SKM-1 treated with dmso at 0.1 percent for 144 hours (cell line): ENCODE data around the gene TMC1.
"Not testable (repeated sequence)": the region's sequence is repeated elsewhere in the genome, so short reads cannot be mapped to it uniquely, and the experiment has no call there.

Experiments
- DNase-seq: peaks from one replicate; lab custom pipeline; 2025; ENCODE audit not compliant: unreplicated experiment; lab: John Stamatoyannopoulos, UW

Gene TMC1

GRCh38 chr9:72524820-72525540 is 3.6 kb downstream of the TMC1 start:
- DNase-seq = no peak

GRCh38 chr9:72526901-72527800 is 5.7 kb downstream of the TMC1 start:
- DNase-seq = peak; percentile 10

GRCh38 chr9:72527801-72528195 is 6.4 kb downstream of the TMC1 start:
- no peak for DNase-seq

- DNase-seq = no peak
These were observed 8.1 kb downstream of the TMC1 start for GRCh38 chr9:72529531-72529930.

- no peak for DNase-seq
These were observed 11.9 kb downstream of the TMC1 start for GRCh38 chr9:72533322-72533721.

- no peak for DNase-seq
These were observed 13.5 kb downstream of the TMC1 start for GRCh38 chr9:72534931-72535330.

- no peak for DNase-seq
These were observed 15.7 kb downstream of the TMC1 start for GRCh38 chr9:72537011-72537545.

GRCh38 chr9:72537671-72538070 is 16.3 kb downstream of the TMC1 start:
- DNase-seq = no peak

GRCh38 chr9:72538921-72539702 is 17.7 kb downstream of the TMC1 start:
- DNase-seq = no peak

- no peak for DNase-seq
These were observed 18.5 kb downstream of the TMC1 start for GRCh38 chr9:72539824-72540347.

GRCh38 chr9:72540348-72540873 is 19.0 kb downstream of the TMC1 start:
- no peak for DNase-seq

- not testable (repeated sequence) for DNase-seq
These were observed 21.1 kb downstream of the TMC1 start for GRCh38 chr9:72542537-72542833.

- DNase-seq = no peak
These were observed 21.5 kb downstream of the TMC1 start for GRCh38 chr9:72542917-72543316.

- DNase-seq = no peak
These were observed 29.9 kb downstream of the TMC1 start for GRCh38 chr9:72551306-72551705.

GRCh38 chr9:72552356-72552755 is 30.9 kb downstream of the TMC1 start:
- no peak for DNase-seq

GRCh38 chr9:72554221-72554641 is 32.8 kb downstream of the TMC1 start:
- DNase-seq = no peak

- no peak for DNase-seq
These were observed 36.1 kb downstream of the TMC1 start for GRCh38 chr9:72557549-72557948.

- no peak for DNase-seq
These were observed 38.7 kb downstream of the TMC1 start for GRCh38 chr9:72560086-72560485.

GRCh38 chr9:72563806-72564205 is 42.4 kb downstream of the TMC1 start:
- DNase-seq = no peak

GRCh38 chr9:72564479-72565281 is 43.3 kb downstream of the TMC1 start:
- no peak for DNase-seq
